Activated T-helper 2 cell treated with anti-CD3 and anti-CD28 coated beads, Interferon-gamma antibody, Interleukin-2, Interleukin-4, amounts not matched to agents 10 μg/mL and 5 μg/mL and 100 μg/mL, durations not matched to agents 14 hours and 24 hours and 36 hours (primary cell): ENCODE measurements around the gene PLAA. TPM values are rescaled to one million over a fixed set of nuclear protein-coding genes. Genes with fewer than 3 reads are reported as not detected.
"Not testable (repeated sequence)": the region's sequence is repeated elsewhere in the genome, so short reads cannot be mapped to it uniquely, and the experiment has no call there.

Experiments used
- DNase-seq: peaks from one replicate; pipeline ENCODE4 v3.0.0; 2021; ENCODE audit warnings: low spot score
- H3K27ac Mint-ChIP-seq: one replicate; pipeline ENCODE4 v1.8.0; 2021; ENCODE audit warnings: mixed read lengths
- H3K27me3 Mint-ChIP-seq: one replicate; pipeline ENCODE4 v1.8.0; 2021; ENCODE audit warnings: low read depth, mixed read lengths
- H3K36me3 Mint-ChIP-seq: one replicate; pipeline ENCODE4 v1.8.0; 2021; ENCODE audit warnings: low read depth, mixed read lengths
- H3K4me1 Mint-ChIP-seq: one replicate; pipeline ENCODE4 v1.8.0; 2021; ENCODE audit warnings: low read depth, mixed read lengths
- H3K4me3 Mint-ChIP-seq: one replicate; pipeline ENCODE4 v1.8.0; 2021; ENCODE audit warnings: low read depth, mild to moderate bottlenecking, moderate library complexity, mixed read lengths
- H3K9me3 Mint-ChIP-seq: one replicate; pipeline ENCODE4 v1.8.0; 2021; ENCODE audit warnings: mixed read lengths
- intact Hi-C: fragments of 100-400 bp; cut with micrococcal nuclease; formaldehyde crosslinking; loops from one replicate; pipeline ENCODE4 v1.15.1; 2023
- total RNA-seq: library from RNA; stranded (reverse); gene quantifications from 2 replicates; pipeline ENCODE4 v1.2.3, GENCODE V29; 2022

PLAA gene
- total RNA-seq, 1 donor from 2014 or later, result 36.4 TPM

- no peaks in the 10 kb centered on the region for H3K27me3 Mint-ChIP-seq
- peaks cover 1% of the 10 kb centered on the region for H3K4me1 Mint-ChIP-seq
- no peak overlapping the region for H3K27ac Mint-ChIP-seq
These were observed 42.4 kb downstream of the PLAA start for GRCh38 chr9:26904671-26905070.

GRCh38 chr9:26904070-26904469, 43.0 kb downstream of the PLAA start:
- H3K27ac Mint-ChIP-seq, result no peak overlapping the region
- no peaks in the 10 kb centered on the region for H3K27me3 Mint-ChIP-seq
- no peak for DNase-seq
- no peaks in the 10 kb centered on the region for H3K9me3 Mint-ChIP-seq
- intact Hi-C loops, result no loop called here
- no peak overlapping the region for H3K4me3 Mint-ChIP-seq
- peaks cover 1% of the 10 kb centered on the region for H3K4me1 Mint-ChIP-seq
- H3K36me3 Mint-ChIP-seq, result peaks cover 54% of the 10 kb centered on the region

More at GRCh38 chr9:26904671-26905070, 42.4 kb downstream of the PLAA start:
- no peak for DNase-seq
- intact Hi-C loops, result no loop called here
- H3K9me3 Mint-ChIP-seq, result no peaks in the 10 kb centered on the region
- H3K4me3 Mint-ChIP-seq, result no peak overlapping the region
- H3K36me3 Mint-ChIP-seq, result peaks cover 57% of the 10 kb centered on the region

- peaks cover 3% of the 10 kb centered on the region for H3K36me3 Mint-ChIP-seq
These were observed 53.9 kb downstream of the PLAA start for GRCh38 chr9:26893030-26893676.

GRCh38 chr9:26892251-26893029, 54.6 kb downstream of the PLAA start, which contains the start of gene CAAP1:
TSS of gene CAAP1 (minus strand) at chr9:26892802. CDS start at chr9:26892715, 87 bp downstream.
- Mint-ChIP-seq H3K4me1 (peaks cover 25% of the 10 kb centered on the region), H3K27me3 (no peaks in the 10 kb centered on the region), H3K36me3 (peaks cover 6% of the 10 kb centered on the region), H3K27ac (peak within 1 kb of the TSS; percentile 99), H3K9me3 (peaks cover 9% of the 10 kb centered on the region), H3K4me3 (peak within 1 kb of the TSS; percentile 96)
- intact Hi-C loops, result loop anchor here (1.0 kb wide), 2 partner anchors 55 to 64 kb away; partner anchors contain the start of genes IFT74 and PLAA
- peak; percentile 88 for DNase-seq

More at GRCh38 chr9:26893030-26893676, 53.9 kb downstream of the PLAA start:
- peak overlapping the region; percentile 96 for H3K4me3 Mint-ChIP-seq
- intact Hi-C loops, result no loop called here
- H3K27ac Mint-ChIP-seq, result peak overlapping the region; percentile 99
- no peaks in the 10 kb centered on the region for H3K27me3 Mint-ChIP-seq
- H3K9me3 Mint-ChIP-seq, result peaks cover 9% of the 10 kb centered on the region
- peaks cover 22% of the 10 kb centered on the region for H3K4me1 Mint-ChIP-seq
- no peak for DNase-seq

DNA sequence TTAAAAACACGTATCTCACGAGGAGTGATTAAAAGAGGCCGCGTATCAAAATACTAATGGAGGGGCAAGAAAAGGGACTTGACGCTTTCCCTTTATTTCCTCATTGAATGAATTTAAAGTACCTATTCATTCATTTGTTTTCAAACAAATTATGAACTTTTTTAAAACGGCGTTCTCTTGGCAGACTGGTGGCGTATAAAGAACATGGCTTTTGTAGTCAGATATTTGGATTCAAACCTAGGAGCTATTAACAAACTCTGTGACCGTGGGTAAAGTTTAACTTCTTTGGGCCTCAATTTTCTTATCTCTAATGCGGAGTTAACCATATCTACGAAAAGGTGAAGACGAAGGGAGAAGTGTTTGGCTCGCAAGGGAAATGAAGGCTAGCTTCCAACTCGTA, 55.3 kb downstream of the PLAA start:
- DNase-seq, result no peak
- peaks cover 10% of the 10 kb centered on the region for H3K36me3 Mint-ChIP-seq
- no peaks in the 10 kb centered on the region for H3K27me3 Mint-ChIP-seq

DNA sequence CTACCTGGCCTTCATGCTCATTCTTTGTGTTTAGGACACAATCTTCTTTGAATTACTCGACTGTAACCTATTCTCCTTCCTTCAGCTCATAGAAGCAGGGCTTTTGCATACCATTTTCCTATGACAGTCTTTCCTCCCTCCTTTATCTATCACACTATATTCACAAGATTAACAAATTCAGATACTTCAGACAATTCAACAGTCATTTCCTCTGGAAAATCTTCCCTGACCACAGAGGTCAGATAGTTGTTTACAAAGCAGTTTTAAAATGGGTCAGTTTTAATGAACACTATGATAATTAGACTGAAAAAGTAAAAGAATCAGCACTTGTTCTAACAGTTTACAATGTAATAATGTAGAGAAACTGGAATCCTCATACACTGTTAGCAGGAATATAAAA, 58.8 kb downstream of the PLAA start:
- Mint-ChIP-seq H3K9me3 (peaks cover 1% of the 10 kb centered on the region), H3K36me3 (peaks cover 30% of the 10 kb centered on the region), H3K4me3 (no peak overlapping the region), H3K4me1 (peaks cover 25% of the 10 kb centered on the region), H3K27ac (no peak overlapping the region), H3K27me3 (no peaks in the 10 kb centered on the region)
- intact Hi-C loops, result no loop called here
- no peak for DNase-seq

More for the DNA sequence above, 55.3 kb downstream of the PLAA start:
- intact Hi-C loops, result loop anchor here (1.0 kb wide), 2 partner anchors 56 to 65 kb away; partner anchors contain the start of genes IFT74 and PLAA
- Mint-ChIP-seq H3K4me1 (peaks cover 25% of the 10 kb centered on the region), H3K9me3 (peaks cover 9% of the 10 kb centered on the region), H3K27ac (peak overlapping the region; percentile 99), H3K4me3 (peak overlapping the region; percentile 96)

GRCh38 chr9:26882154-26882553, 64.9 kb downstream of the PLAA start:
- Mint-ChIP-seq H3K4me1 (no peaks in the 10 kb centered on the region), H3K4me3 (no peak overlapping the region), H3K27ac (no peak overlapping the region), H3K36me3 (peaks cover 80% of the 10 kb centered on the region), H3K9me3 (peaks cover 31% of the 10 kb centered on the region), H3K27me3 (no peaks in the 10 kb centered on the region)
- intact Hi-C loops, result no loop called here
- no peak for DNase-seq

GRCh38 chr9:26880262-26880661, 66.8 kb downstream of the PLAA start:
- Mint-ChIP-seq H3K36me3 (peaks cover 77% of the 10 kb centered on the region), H3K9me3 (peaks cover 31% of the 10 kb centered on the region), H3K4me3 (no peak overlapping the region), H3K27me3 (no peaks in the 10 kb centered on the region), H3K4me1 (no peaks in the 10 kb centered on the region), H3K27ac (no peak overlapping the region)
- intact Hi-C loops, result no loop called here
- no peak for DNase-seq

DNA sequence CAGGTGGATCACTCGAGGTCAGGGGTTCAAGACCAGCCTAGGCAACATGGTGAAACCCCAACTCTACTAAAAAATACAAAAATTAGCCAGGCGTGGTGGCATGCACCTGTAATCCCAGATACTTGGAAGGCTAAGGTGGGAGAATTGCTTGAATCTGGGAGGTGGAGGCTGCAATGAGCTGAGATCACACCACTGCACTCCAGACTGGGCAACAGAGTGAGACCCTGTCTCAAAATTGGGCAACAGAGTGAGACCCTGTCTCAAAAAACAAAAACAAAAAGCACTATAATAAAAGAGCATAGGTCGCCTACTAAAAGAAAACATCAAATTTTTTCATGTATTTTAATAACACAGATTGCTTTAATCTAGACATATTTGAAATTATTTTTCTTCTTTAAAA, 71.9 kb downstream of the PLAA start:
- H3K9me3 Mint-ChIP-seq, result peaks cover 12% of the 10 kb centered on the region
- DNase-seq, H3K27ac Mint-ChIP-seq, H3K4me3 Mint-ChIP-seq, H3K4me1 Mint-ChIP-seq, intact Hi-C loops, H3K27me3 Mint-ChIP-seq: not testable (repeated sequence)
- peaks cover 29% of the 10 kb centered on the region for H3K36me3 Mint-ChIP-seq

GRCh38 chr9:26870292-26870691, 76.8 kb downstream of the PLAA start:
- Mint-ChIP-seq H3K36me3 (peaks cover 9% of the 10 kb centered on the region), H3K27ac (no peak overlapping the region), H3K4me1 (no peaks in the 10 kb centered on the region), H3K4me3 (no peak overlapping the region), H3K27me3 (no peaks in the 10 kb centered on the region), H3K9me3 (no peaks in the 10 kb centered on the region)
- no peak for DNase-seq
- intact Hi-C loops, result no loop called here

- Mint-ChIP-seq H3K27me3 (no peaks in the 10 kb centered on the region), H3K9me3 (no peaks in the 10 kb centered on the region), H3K4me3 (no peak overlapping the region), H3K27ac (no peak overlapping the region), H3K36me3 (peaks cover 14% of the 10 kb centered on the region), H3K4me1 (no peaks in the 10 kb centered on the region)
- DNase-seq, result no peak
- intact Hi-C loops, result no loop called here
These were observed 84.0 kb downstream of the PLAA start for GRCh38 chr9:26863074-26863473.

DNA sequence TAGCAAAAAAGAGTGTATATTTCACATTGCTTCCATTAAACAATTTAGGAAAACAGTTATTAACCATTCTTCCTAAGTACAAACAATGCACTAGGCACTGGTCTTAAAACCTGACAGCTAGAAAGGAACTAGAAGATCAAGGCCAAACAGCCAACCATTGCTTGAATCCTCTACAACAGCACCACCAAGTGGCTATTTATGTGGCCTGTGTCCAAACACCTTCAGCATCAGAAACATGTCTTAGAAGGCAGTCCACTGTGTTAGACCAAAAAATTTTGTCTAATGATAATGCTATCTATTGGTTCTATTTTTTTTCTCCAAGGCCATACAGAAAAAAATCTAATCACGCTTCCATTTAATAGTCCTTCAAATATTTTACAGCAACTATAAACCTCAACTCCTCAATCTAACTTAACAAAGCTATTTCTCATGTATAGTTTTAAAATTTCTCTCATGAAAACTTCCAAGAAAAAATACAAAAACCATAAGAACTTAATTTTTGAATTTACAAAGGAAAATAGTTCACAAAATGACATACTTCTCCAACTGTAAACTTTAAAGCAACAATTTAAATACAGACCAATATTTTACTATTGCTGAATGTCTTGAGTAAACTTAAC, 90.5 kb downstream of the PLAA start:
- Mint-ChIP-seq H3K9me3 (no peaks in the 10 kb centered on the region), H3K4me3 (no peak overlapping the region), H3K27me3 (no peaks in the 10 kb centered on the region), H3K27ac (no peak overlapping the region), H3K36me3 (peaks cover 32% of the 10 kb centered on the region), H3K4me1 (no peaks in the 10 kb centered on the region)
- intact Hi-C loops, result no loop called here
- no peak for DNase-seq
